ENCODE measurements around the gene NAPB. TPM values are rescaled to one million over a fixed set of nuclear protein-coding genes. Genes with fewer than 3 reads are reported as not detected.

Gene NAPB
- total RNA-seq, 4 donors from 2014 or later: 7.0 to 14.8 (median 13.1) TPM

GRCh38 chr20:23381876-23382275 is 39.4 kb downstream of the NAPB start:
- ATAC-seq (ENCODE audit: low FRiP score) (no peak), DNase-seq (ENCODE audit: low spot score) (no peak)
- TF ChIP-seq CTCF (IDR thresholded peaks at IDR 0.05): no peak

GRCh38 chr20:23379772-23380171 is 41.5 kb downstream of the NAPB start:
- DNase-seq (ENCODE audit: low spot score): no peak
- no peak for ATAC-seq (ENCODE audit: low FRiP score)
- TF ChIP-seq CTCF (IDR thresholded peaks at IDR 0.05): no peak

- no peak for TF ChIP-seq CTCF (IDR thresholded peaks at IDR 0.05)
- no peak for ATAC-seq (ENCODE audit: low FRiP score)
- DNase-seq (ENCODE audit: low spot score): no peak
Observed at GRCh38 chr20:23375827-23376226, 45.5 kb downstream of the NAPB start.

- ATAC-seq (ENCODE audit: low FRiP score) (no peak), DNase-seq (ENCODE audit: low spot score) (no peak)
- no peak for TF ChIP-seq CTCF (IDR thresholded peaks at IDR 0.05)
Observed at GRCh38 chr20:23374441-23374840, 46.8 kb downstream of the NAPB start.

GRCh38 chr20:23371496-23371895 is 49.8 kb downstream of the NAPB start:
- no peak for TF ChIP-seq CTCF (IDR thresholded peaks at IDR 0.05)
- DNase-seq (ENCODE audit: low spot score) (no peak), ATAC-seq (ENCODE audit: low FRiP score) (no peak)

- ATAC-seq (ENCODE audit: low FRiP score) (no peak), DNase-seq (ENCODE audit: low spot score) (no peak)
- TF ChIP-seq CTCF (IDR thresholded peaks at IDR 0.05): no peak
Observed at GRCh38 chr20:23370873-23371272, 50.4 kb downstream of the NAPB start.

GRCh38 chr20:23370274-23370673 is 51.0 kb downstream of the NAPB start:
- no peak for TF ChIP-seq CTCF (IDR thresholded peaks at IDR 0.05)
- ATAC-seq (ENCODE audit: low FRiP score) (no peak), DNase-seq (ENCODE audit: low spot score) (no peak)
